GM18858 (cell line): ENCODE measurements around the gene TST.
"Not testable (repeated sequence)": the region's sequence is repeated elsewhere in the genome, so short reads cannot be mapped to it uniquely, and the experiment has no call there.

ENCODE experiments used
- ATAC-seq: cut with Tn5 transposase; IDR thresholded peaks from one replicate; pipeline ENCODE4 v1.9.1; 2021; ENCODE audit not compliant: unreplicated experiment

Gene TST

GRCh38 chr22:37016134-37016910 lies 2.9 kb downstream of the TST start:
- ATAC-seq = no peak

GRCh38 chr22:37015587-37015878 lies 3.7 kb downstream of the TST start:
- ATAC-seq = no peak

- no peak for ATAC-seq
These were observed 4.2 kb downstream of the TST start for GRCh38 chr22:37014835-37015586.

- ATAC-seq = no peak
These were observed 4.8 kb downstream of the TST start for GRCh38 chr22:37014415-37014806.

GRCh38 chr22:37012956-37013355 lies 6.3 kb downstream of the TST start:
- ATAC-seq = no peak

- no peak for ATAC-seq
These were observed 6.9 kb downstream of the TST start for GRCh38 chr22:37012262-37012904.

GRCh38 chr22:37011472-37011871 lies 7.8 kb downstream of the TST start:
- no peak for ATAC-seq

GRCh38 chr22:37010976-37011375 lies 8.3 kb downstream of the TST start:
- no peak for ATAC-seq

- no peak for ATAC-seq
These were observed 9.1 kb downstream of the TST start for GRCh38 chr22:37010174-37010573.

- ATAC-seq = no peak
These were observed 9.8 kb downstream of the TST start for GRCh38 chr22:37009490-37009889.

GRCh38 chr22:37008365-37008764 lies 10.9 kb downstream of the TST start:
- no peak for ATAC-seq

- ATAC-seq = no peak
These were observed 11.6 kb downstream of the TST start for GRCh38 chr22:37007651-37008050.

- ATAC-seq = no peak
These were observed 16.6 kb downstream of the TST start for GRCh38 chr22:37002633-37003032.

- no peak for ATAC-seq
These were observed 17.4 kb downstream of the TST start for GRCh38 chr22:37001826-37002225.

GRCh38 chr22:37000676-37001534 lies 18.3 kb downstream of the TST start:
- ATAC-seq = no peak

- no peak for ATAC-seq
These were observed 19.8 kb downstream of the TST start for GRCh38 chr22:36999463-36999862.

GRCh38 chr22:36998620-36999351 lies 20.5 kb downstream of the TST start:
- no peak for ATAC-seq

- ATAC-seq = no peak
These were observed 21.5 kb downstream of the TST start for GRCh38 chr22:36997746-36998145.

- no peak for ATAC-seq
These were observed 28.0 kb downstream of the TST start for GRCh38 chr22:36991206-36991605.

- no peak for ATAC-seq
These were observed 28.8 kb downstream of the TST start for GRCh38 chr22:36990457-36990856.

- not testable (repeated sequence) for ATAC-seq
These were observed 30.2 kb downstream of the TST start for GRCh38 chr22:36989012-36989411.
